Adrenal gland (tissue), 5 donors: ENCODE measurements around the gene OAF.

Experiments used
- POLR2A ChIP-seq, 2 donors: fragments of 450-650 bp; IDR thresholded peaks; one replicate each; pipeline ENCODE4 v1.6.1; 2017; ENCODE audit warnings: antibody characterized with exemption in 2 of 2, mild to moderate bottlenecking in 2 of 2, moderate library complexity in 1 of 2
- TF ChIP-seq, protein P1 (sequence below), 6 experiments: fragments of 450-650 bp in 4 of 6; fragments of 200-600 bp in 2 of 6; sonication (generic) in 1 of 6; IDR thresholded peaks; 1 replicate in 5 of 6; 2 replicates in 1 of 6; pipeline versions ENCODE4 v1.5.1 to v1.8.0; 2016 to 2021; ENCODE audit warnings: antibody characterized with exemption in 6 of 6, mild to moderate bottlenecking in 2 of 6, moderate library complexity in 1 of 6
- donor health status: DM: no; HTN: no; CAD: no.

DNA sequence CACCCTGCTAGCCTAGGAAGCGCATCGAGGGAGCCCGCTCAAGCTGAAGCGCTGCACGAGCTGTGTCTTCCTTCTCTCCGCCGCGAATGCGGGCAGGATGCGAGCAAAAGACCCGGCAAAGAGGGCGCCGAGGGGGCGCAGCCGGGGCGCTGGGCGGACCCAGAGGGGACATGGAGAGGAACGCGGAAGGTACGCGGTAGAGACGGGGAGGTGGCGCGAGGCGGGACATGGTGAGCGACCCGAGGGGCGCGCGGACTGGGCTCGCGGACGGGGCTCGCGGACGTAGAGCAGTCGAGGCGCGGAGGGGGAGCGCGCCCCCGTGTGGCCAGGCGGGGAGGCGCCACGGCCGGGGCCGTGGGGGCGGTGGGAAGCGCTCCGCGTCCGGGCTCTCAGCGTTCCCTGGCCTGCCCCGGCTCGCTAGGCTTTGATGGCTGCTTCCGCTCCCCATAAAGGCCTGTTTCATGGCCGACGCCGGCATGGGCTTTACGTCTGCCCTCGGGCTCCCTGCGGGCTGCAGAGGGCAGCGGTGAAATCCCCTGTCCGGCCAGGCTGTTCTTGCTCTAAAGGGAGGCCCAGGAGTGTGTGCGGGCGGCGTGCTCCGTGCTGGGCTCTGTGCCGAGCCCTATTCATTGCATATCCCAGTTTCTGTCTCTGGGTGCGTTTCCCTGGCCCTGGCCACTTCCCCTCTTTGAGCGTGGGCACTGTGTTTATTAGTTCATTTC, 41.7 kb upstream of the OAF start:
- TF ChIP-seq POLR2A (IDR thresholded peaks at IDR 0.05): no peak
- TF ChIP-seq, protein P1, sequence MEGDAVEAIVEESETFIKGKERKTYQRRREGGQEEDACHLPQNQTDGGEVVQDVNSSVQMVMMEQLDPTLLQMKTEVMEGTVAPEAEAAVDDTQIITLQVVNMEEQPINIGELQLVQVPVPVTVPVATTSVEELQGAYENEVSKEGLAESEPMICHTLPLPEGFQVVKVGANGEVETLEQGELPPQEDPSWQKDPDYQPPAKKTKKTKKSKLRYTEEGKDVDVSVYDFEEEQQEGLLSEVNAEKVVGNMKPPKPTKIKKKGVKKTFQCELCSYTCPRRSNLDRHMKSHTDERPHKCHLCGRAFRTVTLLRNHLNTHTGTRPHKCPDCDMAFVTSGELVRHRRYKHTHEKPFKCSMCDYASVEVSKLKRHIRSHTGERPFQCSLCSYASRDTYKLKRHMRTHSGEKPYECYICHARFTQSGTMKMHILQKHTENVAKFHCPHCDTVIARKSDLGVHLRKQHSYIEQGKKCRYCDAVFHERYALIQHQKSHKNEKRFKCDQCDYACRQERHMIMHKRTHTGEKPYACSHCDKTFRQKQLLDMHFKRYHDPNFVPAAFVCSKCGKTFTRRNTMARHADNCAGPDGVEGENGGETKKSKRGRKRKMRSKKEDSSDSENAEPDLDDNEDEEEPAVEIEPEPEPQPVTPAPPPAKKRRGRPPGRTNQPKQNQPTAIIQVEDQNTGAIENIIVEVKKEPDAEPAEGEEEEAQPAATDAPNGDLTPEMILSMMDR (IDR thresholded peaks at IDR 0.05): peak; percentile 46 to 96 (median 70)
